ENCODE measurements around the gene DGKZ.
A peak's percentile ranks its signal among the peaks of the same experiment; 100 is the strongest.
"Not testable (repeated sequence)": the region's sequence is repeated elsewhere in the genome, so short reads cannot be mapped to it uniquely, and the experiment has no call there.

The DGKZ gene

DNA sequence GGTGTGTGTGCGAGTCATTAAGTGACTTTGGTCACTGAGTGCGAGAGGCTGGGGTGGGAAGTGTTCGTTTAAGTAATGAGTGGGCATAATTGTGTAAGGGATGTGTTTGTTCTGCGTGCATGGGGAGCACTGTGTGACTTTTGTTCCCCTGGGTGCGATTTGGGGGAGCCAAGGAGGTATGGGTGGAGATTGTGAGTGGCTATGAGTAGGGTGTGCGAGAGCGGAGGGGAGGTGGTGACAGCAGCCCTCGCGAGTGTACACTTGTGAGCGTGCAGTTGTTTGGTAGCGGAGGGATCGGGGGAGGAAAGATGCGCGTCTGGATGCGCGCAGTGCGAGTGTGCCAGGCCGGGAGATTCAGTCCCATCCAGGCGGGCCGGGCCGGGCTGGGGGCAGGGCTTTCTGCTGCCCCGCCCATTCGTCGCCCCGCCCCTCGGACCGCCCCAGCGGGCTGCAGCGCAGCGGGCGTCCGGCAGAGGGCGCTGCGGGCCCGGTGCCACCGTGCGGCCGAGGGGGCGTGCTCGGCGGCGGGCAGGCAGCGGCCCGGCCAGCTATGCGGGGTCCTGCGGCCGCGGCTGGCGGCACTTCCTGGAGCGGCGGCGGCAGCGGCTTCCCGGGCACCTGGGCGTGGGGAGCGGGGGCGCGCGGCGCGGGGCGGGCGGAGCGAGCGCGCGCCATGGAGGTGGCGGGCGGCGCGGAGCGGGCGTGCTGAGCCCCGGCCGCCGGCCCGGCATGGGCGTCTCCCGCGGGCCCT lies at the start of gene DGKZ:
DGKZ (plus strand) TSS at position 578 of the 751 bp plus-strand sequence. CDS start 197 bp downstream, outside the sequence.
- DNase-seq, result peak; percentile 93

DNA sequence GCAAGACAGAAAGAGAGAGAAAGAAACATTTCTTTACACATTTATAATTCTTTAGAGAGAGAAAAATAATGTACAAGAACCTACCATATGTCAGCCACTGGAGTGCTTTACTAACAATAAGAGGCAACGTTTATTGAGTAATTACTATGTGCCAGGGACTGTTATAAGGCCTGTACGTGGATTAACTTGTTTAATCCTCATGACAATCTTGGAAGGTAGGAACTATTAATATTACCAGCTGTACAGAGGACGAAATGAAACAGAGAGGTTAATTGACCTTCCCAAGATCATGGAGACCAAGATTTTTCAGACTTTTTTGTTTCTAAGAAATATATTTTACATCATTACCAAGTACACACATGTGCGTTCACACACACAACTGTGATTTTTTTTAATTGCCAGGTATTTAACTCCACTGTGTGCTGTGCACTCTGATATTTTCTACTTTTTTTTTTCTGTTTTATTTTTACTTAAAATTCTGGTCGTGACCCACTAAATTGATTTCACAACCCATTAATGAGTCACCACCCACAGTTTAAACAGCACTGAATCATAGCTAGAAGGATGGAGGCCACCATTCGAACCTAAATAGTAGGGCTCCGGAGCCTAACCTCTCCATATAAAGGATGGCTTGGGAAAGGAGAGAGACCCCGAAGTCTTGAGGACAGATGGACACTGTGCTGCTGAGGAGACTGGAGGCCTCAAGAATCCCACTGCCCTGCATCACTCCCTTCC lies 48.4 kb upstream of the DGKZ start:
- peak; percentile 44 for DNase-seq

- no peak for DNase-seq
Measured at GRCh38 chr11:46299451-46299961, 47.8 kb upstream of the DGKZ start.

- peak; percentile 25 for DNase-seq
Measured at GRCh38 chr11:46300270-46300669, 47.0 kb upstream of the DGKZ start.

- DNase-seq, result no peak
Measured at GRCh38 chr11:46302866-46303265, 44.4 kb upstream of the DGKZ start.

- not testable (repeated sequence) for DNase-seq
Measured at GRCh38 chr11:46304036-46304435, 43.2 kb upstream of the DGKZ start.

GRCh38 chr11:46304605-46305179 lies 42.6 kb upstream of the DGKZ start:
- DNase-seq, result no peak

DNA sequence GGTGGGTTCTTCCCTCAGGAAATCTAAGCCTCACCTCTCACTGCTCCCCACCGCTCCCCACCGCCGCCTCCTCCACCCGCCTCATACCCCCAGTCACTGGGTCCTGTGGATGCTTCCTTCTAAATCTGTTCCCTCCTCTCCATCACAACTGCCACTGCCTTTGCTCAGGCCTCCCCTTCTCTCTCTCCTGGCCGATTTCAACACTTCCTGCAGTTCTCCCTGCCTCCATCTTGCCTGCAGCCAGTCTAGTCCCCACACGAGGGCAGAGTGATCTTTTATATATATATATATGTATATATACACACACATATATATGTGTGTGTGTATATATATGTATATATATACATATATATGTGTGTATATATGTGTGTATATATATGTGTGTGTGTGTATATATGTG lies 42.0 kb upstream of the DGKZ start:
- DNase-seq, result no peak

DNA sequence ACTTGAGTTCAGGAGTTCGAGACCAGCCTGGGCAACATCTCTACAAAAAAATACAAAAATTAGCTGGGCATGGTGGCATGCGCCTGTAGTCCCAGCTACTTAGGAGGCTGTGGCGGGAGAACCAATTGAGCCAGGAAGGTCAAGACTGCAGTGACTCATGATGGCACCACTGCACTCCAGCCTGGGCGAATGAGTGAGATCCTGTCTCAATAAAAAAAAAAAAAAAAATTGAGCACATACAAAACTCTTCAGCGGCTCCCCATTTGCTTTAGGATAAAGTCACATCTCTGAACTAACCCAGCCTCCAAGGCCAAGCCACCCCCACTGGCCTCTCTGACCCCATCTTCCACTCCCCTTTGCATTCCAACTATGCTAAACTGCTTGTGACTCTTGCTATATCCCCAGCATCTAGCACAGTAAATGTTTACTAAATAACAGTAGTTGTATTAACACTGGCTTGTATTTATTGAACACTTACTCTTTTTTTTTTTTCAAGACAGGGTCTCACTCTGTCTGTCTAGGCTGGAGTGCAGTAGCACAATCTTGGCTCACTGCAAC lies 40.9 kb upstream of the DGKZ start:
- DNase-seq, result no peak

DNA sequence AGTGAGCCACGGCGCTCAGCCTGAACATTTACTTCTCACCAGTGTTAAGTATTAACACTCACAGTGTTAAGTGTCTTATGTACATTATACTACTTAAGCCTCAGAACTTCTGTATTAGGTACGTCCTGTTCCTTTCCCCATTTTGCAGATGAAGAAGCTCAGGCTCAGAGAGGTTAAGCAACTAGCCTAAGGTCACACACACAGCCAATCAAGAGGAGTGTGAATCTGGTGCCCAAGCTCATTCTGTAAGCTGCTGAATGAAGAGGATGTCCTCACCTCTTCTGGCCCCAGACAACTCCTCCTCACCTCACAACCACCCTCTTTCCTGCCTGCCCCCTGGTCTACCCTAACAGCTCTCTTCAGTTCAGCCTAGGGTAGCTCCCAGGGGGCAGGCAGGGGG lies 39.9 kb upstream of the DGKZ start:
- no peak for DNase-seq

DNA sequence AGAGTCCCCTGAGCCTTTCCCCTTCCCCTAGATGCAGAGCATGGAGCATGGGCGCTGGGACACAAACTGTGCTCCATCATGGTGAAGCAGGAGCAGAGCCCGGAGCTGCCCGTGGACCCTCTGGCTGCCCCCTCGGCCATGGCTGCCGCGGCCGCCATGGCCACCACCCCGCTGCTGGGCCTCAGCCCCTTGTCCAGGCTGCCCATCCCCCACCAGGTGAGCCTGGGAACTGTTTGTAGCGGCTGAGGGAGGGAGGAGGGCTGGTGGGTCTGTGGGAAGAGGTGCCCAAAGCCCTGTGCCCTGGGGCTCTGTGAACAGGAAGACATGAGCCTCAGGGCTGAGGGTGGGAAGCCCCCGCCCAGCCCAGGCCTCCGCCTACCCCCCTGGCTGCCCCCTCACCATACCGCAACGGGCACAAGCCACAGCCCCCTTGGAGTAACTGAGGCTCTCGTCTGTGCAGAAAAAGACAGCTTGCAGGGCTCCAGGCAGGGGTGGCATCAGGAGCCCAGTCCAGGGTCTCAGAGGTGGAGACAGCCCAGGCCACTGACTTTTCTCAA lies 39.4 kb upstream of the DGKZ start:
- no peak for DNase-seq

GRCh38 chr11:46308631-46309419 lies 38.4 kb upstream of the DGKZ start:
- DNase-seq, result peak; percentile 75

GRCh38 chr11:46309814-46310259 lies 37.4 kb upstream of the DGKZ start:
- DNase-seq, result no peak

DNA sequence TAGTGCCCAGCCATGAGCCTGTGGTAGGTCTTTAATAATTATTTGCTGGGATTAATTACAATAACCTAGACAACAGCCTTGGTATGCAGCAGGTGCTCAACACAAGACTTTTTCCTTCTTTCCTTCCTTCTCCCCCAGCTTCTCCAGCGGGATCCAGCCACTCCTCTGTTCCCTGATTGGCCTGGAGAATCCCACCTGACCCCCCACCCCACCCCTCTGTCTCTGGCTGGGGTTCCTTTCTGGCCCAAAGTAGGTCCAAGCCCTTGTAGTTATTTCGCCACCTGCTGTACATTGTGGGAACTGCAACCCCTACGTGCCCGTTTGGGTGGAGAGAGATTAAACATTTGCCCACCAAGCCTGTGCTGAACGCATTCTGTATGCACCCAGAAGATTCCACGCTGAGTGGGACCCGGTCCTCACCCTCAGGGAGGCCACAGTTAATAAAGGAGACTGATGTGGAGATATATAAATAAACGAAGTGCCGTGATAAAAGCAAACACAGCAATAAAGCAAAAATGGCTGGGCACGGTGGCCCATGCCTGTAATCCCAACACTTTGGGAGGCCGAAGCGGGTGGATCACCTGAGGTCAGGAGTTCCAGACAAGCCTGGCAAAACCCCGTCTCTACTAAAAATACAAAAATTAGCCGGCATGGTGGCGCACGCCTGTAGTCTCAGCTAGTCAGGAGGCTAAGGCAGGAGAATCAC lies 32.1 kb upstream of the DGKZ start:
- peak; percentile 81 for DNase-seq

- no peak for DNase-seq
Measured at GRCh38 chr11:46315783-46316563, 31.3 kb upstream of the DGKZ start.

- DNase-seq, result no peak
Measured at GRCh38 chr11:46319074-46319453, 28.2 kb upstream of the DGKZ start.

DNA sequence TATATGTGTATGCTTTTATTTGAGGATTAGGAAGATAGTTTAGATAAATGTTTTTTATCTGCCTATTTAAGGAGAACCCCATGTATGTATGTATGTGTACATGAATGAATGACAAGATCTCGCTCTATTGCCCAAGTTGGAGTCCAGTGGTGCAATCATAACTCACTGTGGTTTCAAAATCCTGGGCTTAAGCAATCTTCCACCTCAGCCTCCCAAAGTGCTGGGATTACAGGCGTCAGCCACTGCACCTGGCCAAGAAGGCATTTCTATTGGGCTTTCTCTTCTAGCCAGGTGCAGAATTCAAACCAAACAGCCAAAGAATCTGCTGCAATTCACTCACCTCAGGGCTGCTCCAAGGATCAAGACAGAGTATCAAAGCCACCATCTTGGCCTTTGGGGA lies 25.5 kb upstream of the DGKZ start:
- no peak for DNase-seq

- DNase-seq, result no peak
Measured at GRCh38 chr11:46322759-46323158, 24.5 kb upstream of the DGKZ start.

- no peak for DNase-seq
Measured at GRCh38 chr11:46326813-46327416, 20.3 kb upstream of the DGKZ start.

DNA sequence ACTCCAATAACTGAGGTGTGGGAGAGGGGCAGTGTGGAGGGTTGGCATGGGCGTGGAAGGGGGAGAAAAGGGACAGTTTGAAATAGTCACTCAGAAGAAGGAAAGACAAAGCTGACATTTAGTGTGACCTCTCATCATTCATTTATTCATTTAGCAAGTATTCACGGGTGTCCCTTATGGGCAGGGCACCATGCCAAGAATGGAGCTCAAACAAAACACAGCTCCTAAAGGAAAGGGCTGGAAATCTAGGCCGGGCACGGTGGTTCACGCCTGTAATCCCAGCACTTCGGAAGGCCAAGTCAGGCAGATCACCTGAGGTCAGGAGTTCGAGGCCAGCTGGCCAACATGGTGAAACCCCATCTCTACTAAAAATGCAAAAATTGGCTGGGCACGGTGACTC lies 19.4 kb upstream of the DGKZ start:
- DNase-seq, result no peak
